HG03039 (cell line): ENCODE data around the gene SLCO3A1.

Experiments
- ATAC-seq: cut with Tn5 transposase; IDR thresholded peaks from one replicate; pipeline ENCODE4 v1.9.1; 2021; ENCODE audit warnings: mild to moderate bottlenecking, moderate library complexity; ENCODE audit not compliant: unreplicated experiment

SLCO3A1 gene

DNA sequence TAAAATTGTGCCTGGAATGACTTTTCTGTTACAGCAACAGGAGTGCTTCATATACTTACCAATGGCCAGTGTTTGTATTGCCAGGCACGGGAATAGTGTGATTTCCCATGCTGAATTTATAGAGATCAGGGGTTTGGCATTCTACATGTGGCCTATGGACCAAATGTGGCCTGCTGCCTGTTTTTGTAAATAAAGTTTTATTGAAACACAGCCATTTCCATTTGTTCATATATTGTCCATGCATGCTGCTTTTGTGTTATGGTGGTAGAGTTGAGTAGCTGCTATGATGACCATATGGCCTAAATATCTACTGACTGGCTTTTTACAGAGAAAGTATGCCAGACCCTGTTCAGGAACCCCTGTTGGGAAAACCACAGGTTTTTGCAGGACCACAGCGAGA lies 55.6 kb downstream of the SLCO3A1 start:
- ATAC-seq: no peak

DNA sequence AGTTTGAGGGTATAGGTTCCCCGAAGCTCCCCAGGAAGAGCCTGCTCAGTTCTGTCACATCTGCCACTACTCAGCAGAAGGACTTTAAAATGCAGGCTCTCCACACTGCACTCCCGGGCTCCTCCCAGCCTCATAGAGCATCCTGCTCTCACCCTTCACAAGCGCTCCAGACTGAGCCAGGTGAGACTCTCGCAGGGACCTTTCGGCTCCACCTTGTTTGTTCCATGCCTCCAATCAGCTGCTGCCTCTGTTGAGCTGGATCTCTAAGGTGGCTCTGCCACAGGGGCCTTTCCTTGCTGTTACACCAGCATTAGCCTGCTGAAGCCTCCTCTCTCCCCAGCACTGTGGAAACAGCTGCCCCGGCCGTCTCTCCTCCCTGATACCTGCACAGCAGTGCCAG lies 56.1 kb downstream of the SLCO3A1 start:
- no peak for ATAC-seq

DNA sequence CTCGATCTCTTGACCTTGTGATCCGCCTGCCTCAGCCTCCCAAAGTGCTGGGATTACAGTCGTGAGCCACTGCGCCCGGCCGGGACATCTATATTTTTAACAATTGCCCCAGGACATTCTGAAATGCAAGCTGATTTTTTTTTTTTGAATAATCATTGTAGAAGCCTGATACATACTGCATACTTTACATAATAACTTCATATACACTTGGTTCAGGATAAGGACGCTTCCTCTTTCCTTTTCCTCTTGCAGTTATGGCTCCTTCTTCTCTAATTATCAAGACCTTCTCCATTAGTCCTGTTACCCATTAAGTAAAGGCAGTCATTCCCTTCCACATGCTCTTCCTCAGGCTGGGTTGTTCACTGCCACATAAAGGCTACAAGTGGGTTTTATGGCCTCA lies 58.3 kb downstream of the SLCO3A1 start:
- no peak for ATAC-seq

- ATAC-seq: no peak
These were observed 58.8 kb downstream of the SLCO3A1 start for GRCh38 chr15:91912336-91912735.

- ATAC-seq: no peak
These were observed 60.1 kb downstream of the SLCO3A1 start for GRCh38 chr15:91913560-91913959.

DNA sequence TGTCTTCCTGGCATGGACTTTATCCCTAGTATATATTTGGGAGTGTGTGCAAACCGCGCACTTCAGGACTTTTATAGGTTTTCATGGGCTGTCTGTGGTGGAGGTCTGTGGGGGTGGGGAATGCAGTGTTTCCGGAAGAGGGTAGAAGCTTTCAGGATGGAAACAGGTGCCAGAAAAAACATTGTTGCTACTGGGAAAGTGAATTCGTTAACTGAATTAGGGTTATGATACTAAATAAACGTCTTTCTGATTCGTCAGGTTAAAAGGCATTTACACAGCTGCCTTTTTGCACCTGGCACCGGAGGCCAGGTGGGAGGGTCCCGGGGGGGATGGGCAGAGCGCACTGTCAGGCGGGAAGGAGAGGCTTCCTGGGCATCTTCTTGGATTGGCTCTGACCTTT lies 62.1 kb downstream of the SLCO3A1 start:
- ATAC-seq: no peak

GRCh38 chr15:91916051-91916450 lies 62.5 kb downstream of the SLCO3A1 start:
- ATAC-seq: no peak

GRCh38 chr15:91917686-91918360 lies 64.3 kb downstream of the SLCO3A1 start:
- no peak for ATAC-seq

DNA sequence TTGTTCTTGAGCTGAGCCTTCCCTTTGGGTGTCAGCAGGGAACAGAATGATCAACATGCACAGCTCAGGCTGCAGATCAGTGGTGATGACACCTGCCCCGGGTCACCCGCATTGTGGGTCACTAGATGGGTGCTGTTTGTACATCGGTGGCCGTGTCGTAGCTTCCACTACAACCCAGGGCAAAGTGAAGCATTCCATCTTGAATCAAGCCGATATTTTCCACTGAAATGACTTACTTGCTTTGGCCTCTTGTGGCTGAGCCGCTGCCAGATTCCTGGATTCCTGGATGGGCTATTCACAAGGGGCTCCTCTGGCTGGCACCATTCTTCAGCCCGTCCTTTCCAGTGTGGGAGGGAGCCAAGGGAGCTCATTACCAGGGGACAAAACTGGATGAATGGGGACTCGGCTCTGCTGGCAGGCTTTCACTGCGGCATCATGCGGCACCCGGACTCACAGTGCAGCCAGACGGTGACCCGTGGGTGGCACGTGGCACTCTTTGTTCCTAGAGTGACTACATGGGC lies 65.6 kb downstream of the SLCO3A1 start:
- no peak for ATAC-seq

DNA sequence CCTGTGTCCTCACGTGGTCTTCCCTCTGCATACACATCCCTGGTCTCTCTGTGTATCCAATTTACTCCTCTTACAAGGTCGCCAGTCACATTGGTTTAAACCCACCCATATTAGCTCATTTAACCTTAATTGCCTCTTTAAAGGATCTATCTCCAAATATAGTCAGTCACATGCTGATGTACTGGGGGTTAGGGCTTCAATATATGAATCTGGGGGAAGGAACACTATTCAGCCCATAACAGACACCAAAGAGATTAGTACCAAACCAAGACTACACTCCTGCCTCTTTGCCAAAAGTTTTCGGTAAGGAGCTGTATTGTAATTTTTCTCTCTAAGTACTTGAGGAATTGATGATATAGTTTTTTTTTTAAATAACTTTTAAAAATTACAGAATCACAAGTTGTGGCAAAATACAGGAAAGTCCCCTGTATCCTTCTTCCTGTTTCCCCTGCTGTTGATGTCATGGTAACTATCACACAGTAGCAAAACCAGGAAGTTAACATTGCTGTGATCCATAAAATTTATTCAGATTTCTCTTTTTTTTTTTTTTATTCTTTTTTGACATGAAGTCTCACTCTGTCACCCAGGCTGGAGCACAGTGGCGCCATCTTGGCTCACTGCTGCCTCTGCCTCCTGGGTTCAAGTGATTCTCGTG lies 67.8 kb downstream of the SLCO3A1 start:
- no peak for ATAC-seq

GRCh38 chr15:91921843-91922198 lies 68.3 kb downstream of the SLCO3A1 start:
- ATAC-seq: no peak

DNA sequence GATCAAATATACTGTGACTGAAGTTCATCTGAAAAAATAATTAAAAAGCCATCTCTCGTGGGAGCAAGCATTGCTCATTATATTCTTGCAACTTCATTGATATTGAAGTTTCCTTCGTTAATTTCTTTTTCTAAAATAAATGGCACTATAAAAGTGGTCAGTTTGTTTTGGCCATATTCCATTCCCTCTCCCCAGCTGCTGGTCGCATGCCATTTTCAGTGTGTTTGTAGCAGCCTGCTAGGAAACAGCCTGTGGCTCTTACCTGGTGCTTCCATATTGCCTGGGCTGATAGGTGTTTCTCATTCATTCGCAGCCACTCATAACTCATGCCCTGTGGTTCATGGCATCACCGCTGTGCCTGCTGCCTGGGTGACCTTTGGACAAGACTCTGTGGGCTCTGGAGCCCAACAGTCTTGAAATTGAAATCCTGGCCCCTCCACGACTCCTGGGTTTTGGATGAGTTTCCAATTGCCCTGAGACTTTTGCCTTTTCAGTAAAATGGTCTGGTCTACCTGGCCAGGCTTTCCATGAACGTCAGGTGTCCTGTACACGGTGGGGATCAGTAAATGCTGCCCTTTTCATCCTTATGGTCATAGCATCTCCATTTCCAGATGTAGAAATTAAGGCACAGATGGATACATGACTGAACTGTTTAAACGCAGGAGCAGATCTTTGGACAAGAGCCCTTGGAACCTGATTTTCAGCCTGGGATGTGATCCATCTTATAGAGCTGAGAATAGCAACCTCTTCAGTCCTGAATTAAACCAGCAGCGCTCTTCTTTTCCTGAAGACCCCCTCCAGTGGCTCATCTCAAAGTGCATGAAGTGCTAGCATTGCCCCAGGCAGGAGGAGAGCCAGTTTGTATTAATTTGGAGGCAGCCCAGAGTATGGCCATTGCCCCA lies 69.4 kb downstream of the SLCO3A1 start:
- no peak for ATAC-seq

DNA sequence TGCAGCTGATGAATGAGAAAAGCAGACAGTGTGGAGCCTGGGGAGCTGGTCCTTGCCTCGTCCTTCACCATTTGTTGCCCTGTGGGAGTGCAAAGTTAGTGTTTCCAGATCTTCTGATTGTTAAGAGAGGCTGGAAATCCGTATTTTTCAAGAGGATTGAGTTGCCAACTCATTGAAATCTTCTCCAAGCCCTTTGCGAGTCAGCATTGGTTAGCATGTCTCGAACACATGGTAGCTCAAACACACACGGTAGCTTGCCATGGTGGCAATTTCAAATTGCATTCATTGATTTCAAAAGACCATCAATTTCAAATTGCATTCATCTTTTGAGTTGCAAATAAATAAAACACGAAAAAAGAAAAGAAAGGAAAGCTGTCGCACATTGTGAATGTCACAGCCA lies 70.7 kb downstream of the SLCO3A1 start:
- no peak for ATAC-seq

- no peak for ATAC-seq
These were observed 71.5 kb downstream of the SLCO3A1 start for GRCh38 chr15:91924837-91925495.

DNA sequence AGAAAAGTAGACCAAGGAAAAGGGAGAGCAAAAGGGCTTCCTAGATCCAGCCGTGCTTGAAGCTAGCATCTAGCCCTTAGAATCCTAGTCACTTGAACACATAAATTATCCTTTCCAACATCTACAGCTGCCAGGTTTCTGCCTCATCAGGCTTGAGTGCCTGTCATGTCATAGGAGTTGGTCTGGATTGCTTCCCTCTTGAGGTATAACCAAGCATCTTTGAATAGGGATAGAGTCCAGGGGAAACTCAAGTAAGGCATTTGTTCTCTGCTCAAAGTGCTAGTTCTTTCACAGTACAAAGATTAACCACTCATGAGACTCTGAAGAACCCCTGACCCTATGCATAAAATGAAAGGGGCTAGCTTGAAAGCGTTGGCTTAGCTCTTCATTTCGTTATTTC lies 72.3 kb downstream of the SLCO3A1 start:
- no peak for ATAC-seq

- ATAC-seq: no peak
These were observed 73.4 kb downstream of the SLCO3A1 start for GRCh38 chr15:91926908-91927270.

- ATAC-seq: no peak
These were observed 74.1 kb downstream of the SLCO3A1 start for GRCh38 chr15:91927585-91927984.

- ATAC-seq: no peak
These were observed 75.2 kb downstream of the SLCO3A1 start for GRCh38 chr15:91928675-91929074.

- no peak for ATAC-seq
These were observed 76.0 kb downstream of the SLCO3A1 start for GRCh38 chr15:91929509-91929908.

GRCh38 chr15:91930092-91930491 lies 76.6 kb downstream of the SLCO3A1 start:
- ATAC-seq: no peak

DNA sequence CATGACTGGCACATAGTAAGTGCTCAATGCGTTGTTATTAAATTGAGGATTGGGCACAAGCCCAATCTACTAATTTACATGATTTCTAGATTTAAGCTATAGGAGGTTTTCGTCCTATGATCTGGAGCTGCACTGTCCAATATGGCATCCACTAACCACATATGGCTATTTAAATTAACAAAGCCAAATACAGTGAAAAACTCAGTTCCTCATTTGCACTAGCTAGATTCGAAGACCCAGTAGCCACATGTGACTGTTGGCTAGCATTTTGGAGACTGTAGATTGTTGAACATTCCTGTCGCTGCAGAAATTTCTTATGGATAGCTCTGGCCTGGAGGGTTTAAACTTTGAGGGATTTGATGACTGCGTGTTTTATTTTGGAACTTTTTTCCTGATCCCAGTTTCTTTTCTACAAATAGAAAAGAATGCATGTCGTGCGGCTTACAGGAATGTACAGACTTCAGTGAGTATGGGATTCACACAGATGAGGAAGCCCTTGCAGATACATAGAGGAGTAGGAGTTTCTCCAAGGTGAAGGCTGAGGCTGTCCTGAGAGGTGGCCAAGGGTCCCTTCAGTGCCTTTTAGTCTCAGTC lies 82.8 kb downstream of the SLCO3A1 start:
- no peak for ATAC-seq
